HFFc6 (cell line): Measurements from ENCODE around the gene ZNF593OS. TPM values are rescaled to one million over a fixed set of nuclear protein-coding genes. Genes with fewer than 3 reads are reported as not detected.

ENCODE experiments used
- DNase-seq: peaks from one replicate; pipeline ENCODE4 v3.0.0-alpha.2; 2018
- H3K27ac Mint-ChIP-seq: 2 replicates; pipeline ENCODE4 v1.8.0; 2020; ENCODE audit warnings: mild to moderate bottlenecking, mixed read lengths
- H3K27me3 Mint-ChIP-seq: 2 replicates; pipeline ENCODE4 v1.8.0; 2021; ENCODE audit warnings: mild to moderate bottlenecking, moderate library complexity, mixed read lengths; ENCODE audit not compliant: insufficient read depth
- H3K36me3 Mint-ChIP-seq: 2 replicates; pipeline ENCODE4 v1.8.0; 2021; ENCODE audit warnings: low read depth, mixed read lengths
- H3K4me1 Mint-ChIP-seq: 2 replicates; pipeline ENCODE4 v1.8.0; 2020; ENCODE audit warnings: low read depth, mixed read lengths
- H3K4me3 Mint-ChIP-seq: 2 replicates; pipeline ENCODE4 v1.8.0; 2020; ENCODE audit warnings: mild to moderate bottlenecking, moderate library complexity, mixed read lengths
- H3K9me3 Mint-ChIP-seq: 2 replicates; pipeline ENCODE4 v1.8.0; 2020; ENCODE audit warnings: mild to moderate bottlenecking, mixed read lengths
- total RNA-seq, 6 experiments: library from RNA; stranded (reverse); fragmentation: NEBNext Ultra II Directional; extraction: Animal tissue kit (Norgen Biotek cat#: 25700); gene quantifications; 2 replicates in 1 of 6; 3 replicates in 5 of 6; pipeline ENCODE4 v1.2.3, GENCODE V29; 2021
- TF ChIP-seq, protein P1 (sequence below): fragments of 200-600 bp; sonication (generic); IDR thresholded peaks from 2 replicates; pipeline ENCODE4 v1.5.0; 2021; ENCODE audit warnings: antibody characterized with exemption, mild to moderate bottlenecking

Gene ZNF593OS
- total RNA-seq, 6 experiments from 2014 or later, result not detected

DNA sequence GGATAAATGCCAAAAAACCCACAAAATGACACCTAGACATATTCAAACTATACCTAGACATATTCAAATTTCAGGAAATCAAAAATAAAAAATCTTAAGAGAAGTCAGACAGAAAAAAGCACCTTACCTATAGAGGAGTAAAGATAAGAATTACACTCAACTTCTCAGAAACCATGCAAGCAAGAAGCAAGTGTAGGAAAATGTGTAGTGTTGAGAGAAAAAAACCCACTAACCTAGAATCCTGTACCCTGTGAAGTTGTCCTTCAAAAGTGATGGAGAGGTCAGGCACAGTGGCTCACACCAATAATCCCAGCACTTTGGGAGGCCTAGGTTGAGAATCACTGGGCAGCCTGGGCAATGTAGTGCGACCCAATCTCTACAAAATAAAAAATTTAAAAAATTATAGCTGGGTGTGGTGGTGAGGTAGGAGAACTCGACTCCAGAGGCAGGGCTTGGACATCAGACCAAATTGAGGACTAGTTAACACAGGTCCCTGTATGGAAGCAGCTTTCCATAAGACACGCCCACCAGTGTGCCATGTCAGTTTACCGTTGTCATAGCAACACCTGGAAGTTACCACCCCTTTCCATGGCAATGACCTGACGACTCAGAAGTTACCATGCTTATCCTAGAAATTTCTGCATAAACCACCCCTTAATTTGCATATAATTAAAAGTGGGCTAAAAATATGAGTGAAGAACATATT lies 39.4 kb downstream of the ZNF593OS start:
- Mint-ChIP-seq H3K4me3 (no peak overlapping the region), H3K36me3 (no peaks in the 10 kb centered on the region), H3K9me3 (no peaks in the 10 kb centered on the region), H3K4me1 (peaks cover 2% of the 10 kb centered on the region; the same call in 1 of the 2 replicates), H3K27me3 (peaks cover 20% of the 10 kb centered on the region), H3K27ac (no peak overlapping the region)
- no peak for DNase-seq
- TF ChIP-seq, protein P1, sequence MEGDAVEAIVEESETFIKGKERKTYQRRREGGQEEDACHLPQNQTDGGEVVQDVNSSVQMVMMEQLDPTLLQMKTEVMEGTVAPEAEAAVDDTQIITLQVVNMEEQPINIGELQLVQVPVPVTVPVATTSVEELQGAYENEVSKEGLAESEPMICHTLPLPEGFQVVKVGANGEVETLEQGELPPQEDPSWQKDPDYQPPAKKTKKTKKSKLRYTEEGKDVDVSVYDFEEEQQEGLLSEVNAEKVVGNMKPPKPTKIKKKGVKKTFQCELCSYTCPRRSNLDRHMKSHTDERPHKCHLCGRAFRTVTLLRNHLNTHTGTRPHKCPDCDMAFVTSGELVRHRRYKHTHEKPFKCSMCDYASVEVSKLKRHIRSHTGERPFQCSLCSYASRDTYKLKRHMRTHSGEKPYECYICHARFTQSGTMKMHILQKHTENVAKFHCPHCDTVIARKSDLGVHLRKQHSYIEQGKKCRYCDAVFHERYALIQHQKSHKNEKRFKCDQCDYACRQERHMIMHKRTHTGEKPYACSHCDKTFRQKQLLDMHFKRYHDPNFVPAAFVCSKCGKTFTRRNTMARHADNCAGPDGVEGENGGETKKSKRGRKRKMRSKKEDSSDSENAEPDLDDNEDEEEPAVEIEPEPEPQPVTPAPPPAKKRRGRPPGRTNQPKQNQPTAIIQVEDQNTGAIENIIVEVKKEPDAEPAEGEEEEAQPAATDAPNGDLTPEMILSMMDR, result no peak

DNA sequence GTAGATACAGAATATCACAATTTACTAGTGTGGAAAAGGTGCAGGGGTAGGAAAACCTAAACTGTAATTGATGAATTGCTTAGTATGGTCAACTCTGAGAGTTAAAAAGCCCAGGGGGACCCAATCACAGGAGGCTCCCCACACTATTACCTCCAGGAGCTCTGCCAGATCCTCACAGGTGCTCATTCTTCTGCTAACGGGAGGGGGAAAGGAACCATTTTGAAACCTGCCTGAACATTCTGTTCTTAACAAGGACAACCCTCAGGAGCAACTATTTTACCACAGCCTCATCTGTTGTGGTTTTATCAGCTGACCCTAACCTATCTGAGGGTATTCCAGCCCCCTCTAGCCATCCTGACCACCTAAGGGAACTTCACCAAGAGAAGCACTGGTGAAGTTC lies 40.9 kb downstream of the ZNF593OS start:
- H3K27ac Mint-ChIP-seq, result no peak overlapping the region
- no peaks in the 10 kb centered on the region for H3K9me3 Mint-ChIP-seq
- H3K27me3 Mint-ChIP-seq, result peaks cover 20% of the 10 kb centered on the region
- no peaks in the 10 kb centered on the region for H3K36me3 Mint-ChIP-seq
- no peak overlapping the region for H3K4me3 Mint-ChIP-seq
- DNase-seq, result no peak
- TF ChIP-seq, protein P1, result no peak
- peaks cover 5% of the 10 kb centered on the region; the same call in 1 of the 2 replicates for H3K4me1 Mint-ChIP-seq

DNA sequence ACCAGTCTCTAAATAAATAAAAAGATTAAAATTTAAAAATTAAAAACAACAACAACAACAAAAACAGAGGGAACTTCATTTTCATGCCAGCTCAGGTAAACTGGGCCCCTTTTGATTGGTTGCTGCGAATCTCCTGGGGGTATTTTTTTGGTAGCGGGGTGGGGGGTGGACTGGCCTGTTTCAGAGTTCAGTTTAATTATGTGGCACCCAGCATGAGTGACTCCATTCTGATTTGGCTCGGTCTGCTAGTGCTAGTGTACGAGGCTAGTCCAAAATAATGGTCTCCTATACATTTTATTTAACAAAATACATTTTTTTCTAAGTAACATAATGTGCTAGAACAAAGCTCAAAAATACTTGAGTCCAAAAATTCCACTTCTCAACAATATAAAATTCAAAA lies 41.9 kb downstream of the ZNF593OS start:
- no peak for DNase-seq
- Mint-ChIP-seq H3K4me1 (peaks cover 5% of the 10 kb centered on the region; the same call in 1 of the 2 replicates), H3K36me3 (no peaks in the 10 kb centered on the region), H3K27ac (no peak overlapping the region), H3K4me3 (no peak overlapping the region), H3K9me3 (no peaks in the 10 kb centered on the region), H3K27me3 (peaks cover 20% of the 10 kb centered on the region)
- TF ChIP-seq, protein P1, result no peak

DNA sequence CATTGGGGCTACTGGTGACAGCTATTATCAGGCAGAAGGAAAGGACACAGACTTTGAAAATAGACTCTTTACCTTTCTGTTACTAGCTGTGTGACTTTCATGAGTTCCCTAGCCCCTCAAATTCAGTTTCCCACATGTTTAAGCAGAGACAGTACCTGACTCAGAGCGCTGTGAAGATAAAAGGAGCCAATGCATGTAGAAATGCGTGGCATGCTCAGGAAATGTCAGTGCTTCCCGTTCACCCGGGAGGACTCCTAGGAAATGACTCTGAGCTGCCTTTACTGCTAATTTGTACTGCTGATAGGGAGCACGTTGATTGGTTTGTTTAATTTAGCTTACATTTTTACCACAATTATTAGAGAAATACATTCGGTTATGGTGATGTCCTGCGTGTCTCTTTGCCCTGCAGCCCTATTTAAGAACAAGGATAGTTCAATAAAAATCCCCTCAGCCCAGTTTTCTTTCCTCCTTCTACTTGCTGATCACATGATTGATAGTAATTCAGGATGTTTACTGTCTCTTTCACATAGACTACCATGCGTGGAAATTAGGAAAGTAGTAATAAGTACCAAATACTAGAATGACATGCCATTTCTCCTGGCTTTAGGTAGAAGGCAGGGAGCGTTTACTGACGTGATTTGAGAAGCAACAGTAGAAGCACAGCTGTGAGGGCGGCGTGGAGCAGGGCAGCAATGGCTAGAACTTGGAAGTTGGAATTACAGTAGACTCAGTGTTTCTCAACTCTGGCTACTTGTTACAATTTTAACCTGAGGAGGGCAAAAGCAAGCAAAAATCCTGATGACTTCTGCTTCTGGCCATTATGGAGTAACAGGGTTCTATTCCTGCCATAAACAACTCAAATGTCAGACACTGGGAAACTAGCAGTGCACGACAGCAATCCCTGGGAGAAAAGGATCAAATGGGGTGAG lies 44.1 kb downstream of the ZNF593OS start:
- no peaks in the 10 kb centered on the region for H3K36me3 Mint-ChIP-seq
- peaks cover 19% of the 10 kb centered on the region for H3K4me1 Mint-ChIP-seq
- TF ChIP-seq, protein P1, result no peak
- H3K9me3 Mint-ChIP-seq, result no peaks in the 10 kb centered on the region
- DNase-seq, result no peak
- H3K27ac Mint-ChIP-seq, result no peak overlapping the region
- no peak overlapping the region for H3K4me3 Mint-ChIP-seq
- H3K27me3 Mint-ChIP-seq, result peaks cover 17% of the 10 kb centered on the region

DNA sequence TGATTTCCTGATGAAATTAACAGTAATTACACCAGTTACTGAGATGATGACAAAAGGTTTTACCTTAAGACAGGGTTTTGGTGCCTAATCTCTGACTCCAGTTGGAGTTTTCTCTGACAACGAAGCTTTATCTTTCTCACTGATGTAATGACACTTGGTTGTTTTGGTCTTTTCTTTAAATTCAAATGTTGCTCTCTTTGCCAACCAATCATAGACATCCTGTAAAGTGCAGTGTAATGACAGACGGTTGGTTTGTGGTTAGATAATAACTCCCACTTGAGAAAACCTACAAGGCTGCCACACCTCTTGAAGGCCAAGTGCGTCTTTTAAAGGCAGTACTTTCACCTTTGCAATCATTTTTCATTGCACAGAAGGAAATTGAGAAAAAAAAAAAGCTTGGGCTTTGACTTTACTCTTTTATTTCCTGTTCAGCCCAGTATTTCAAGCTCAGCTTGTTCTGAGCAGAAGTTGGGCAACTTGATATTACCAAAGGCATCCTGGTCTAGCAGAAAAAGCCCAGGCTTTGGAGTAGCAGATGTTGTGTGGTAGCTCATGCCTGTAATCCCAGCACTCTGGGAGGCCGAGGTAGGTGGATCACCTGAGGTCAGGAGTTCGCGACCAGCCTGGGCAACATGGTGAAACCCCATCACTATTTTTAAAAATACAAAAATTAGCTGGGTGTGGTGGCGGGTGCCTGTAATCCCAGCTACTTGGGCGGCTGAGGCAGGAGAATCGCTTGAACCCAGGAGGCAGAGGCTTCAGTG lies 45.1 kb downstream of the ZNF593OS start:
- TF ChIP-seq, protein P1, result no peak
- Mint-ChIP-seq H3K4me3 (no peak overlapping the region), H3K27me3 (peaks cover 17% of the 10 kb centered on the region), H3K4me1 (peaks cover 29% of the 10 kb centered on the region), H3K27ac (no peak overlapping the region), H3K9me3 (no peaks in the 10 kb centered on the region), H3K36me3 (no peaks in the 10 kb centered on the region)
- DNase-seq, result no peak
